ENCODE results near the gene PACRG. TPM values are rescaled to one million over a fixed set of nuclear protein-coding genes. Genes with fewer than 3 reads are reported as not detected.

PACRG gene
- total RNA-seq, 1 experiment from 2014 or later, result 0.59 TPM

DNA sequence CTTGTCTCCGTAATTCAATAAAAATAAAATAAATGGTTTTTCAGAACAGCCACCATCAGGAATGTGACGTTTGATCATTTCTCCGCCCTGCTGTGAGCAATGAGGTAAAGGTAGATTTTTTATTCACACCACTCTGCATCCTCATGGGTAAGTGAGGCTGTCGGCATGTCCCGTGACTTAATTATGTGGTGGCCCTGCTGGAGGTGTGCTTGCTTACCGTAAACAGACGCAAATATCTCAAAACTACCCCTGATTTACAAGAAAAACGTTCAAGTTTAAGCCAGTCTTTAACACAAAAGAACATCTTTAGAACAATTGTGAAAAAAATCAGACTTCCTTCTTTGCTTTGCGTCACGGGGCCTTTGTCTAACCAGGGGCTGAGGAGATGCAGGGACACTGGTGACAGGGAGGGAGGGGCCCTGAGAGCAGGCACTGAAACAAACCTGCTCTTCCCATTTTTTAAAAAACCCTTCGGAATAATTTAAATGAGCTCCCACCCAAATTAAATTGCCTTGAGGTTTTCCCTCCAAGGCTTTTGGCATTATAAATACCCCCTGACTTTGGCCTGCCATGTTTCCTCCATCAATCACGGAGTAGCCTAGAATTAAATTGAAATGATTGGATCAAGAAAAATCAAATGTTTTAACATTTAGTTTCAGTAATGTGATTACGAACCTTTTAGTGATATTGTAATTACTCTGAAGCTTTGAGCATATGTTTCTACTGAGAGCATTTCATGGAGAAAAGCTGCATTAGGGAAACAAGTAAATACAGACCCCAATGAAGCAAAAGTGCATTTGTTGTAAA lies 13.6 kb upstream of the PACRG start:
- DNase-seq (ENCODE audit: low read depth, low spot score) (no peak), ATAC-seq (no peak)
- no peak overlapping the region for H3K4me3 ChIP-seq (ENCODE audit: low read depth in 2 of 2, low read length in 2 of 2)
- ChIA-PET CTCF (no interaction called here), POLR2A (no interaction called here)
- no TSS peak for BruUV-seq (replicated peaks)
- H3K4me1 ChIP-seq (ENCODE audit: control insufficient read depth, insufficient read depth, low read length), result no peaks in the 10 kb centered on the region
- no peaks in the 10 kb centered on the region for H3K36me3 ChIP-seq (ENCODE audit: control insufficient read depth, insufficient read depth, low read length)
- no peaks in the 10 kb centered on the region for H3K27me3 ChIP-seq (ENCODE audit: control insufficient read depth, insufficient read depth, low read length)
- intact Hi-C loops (cut with micrococcal nuclease; ENCODE audit: unreplicated experiment), result no loop called here
- no peak overlapping the region for H3K27ac ChIP-seq (ENCODE audit: low read length)
- TF ChIP-seq POLR2AphosphoS5 (IDR thresholded peaks at IDR 0.05; ENCODE audit: low read depth, low read length), result no peak
- TF ChIP-seq, protein P1, sequence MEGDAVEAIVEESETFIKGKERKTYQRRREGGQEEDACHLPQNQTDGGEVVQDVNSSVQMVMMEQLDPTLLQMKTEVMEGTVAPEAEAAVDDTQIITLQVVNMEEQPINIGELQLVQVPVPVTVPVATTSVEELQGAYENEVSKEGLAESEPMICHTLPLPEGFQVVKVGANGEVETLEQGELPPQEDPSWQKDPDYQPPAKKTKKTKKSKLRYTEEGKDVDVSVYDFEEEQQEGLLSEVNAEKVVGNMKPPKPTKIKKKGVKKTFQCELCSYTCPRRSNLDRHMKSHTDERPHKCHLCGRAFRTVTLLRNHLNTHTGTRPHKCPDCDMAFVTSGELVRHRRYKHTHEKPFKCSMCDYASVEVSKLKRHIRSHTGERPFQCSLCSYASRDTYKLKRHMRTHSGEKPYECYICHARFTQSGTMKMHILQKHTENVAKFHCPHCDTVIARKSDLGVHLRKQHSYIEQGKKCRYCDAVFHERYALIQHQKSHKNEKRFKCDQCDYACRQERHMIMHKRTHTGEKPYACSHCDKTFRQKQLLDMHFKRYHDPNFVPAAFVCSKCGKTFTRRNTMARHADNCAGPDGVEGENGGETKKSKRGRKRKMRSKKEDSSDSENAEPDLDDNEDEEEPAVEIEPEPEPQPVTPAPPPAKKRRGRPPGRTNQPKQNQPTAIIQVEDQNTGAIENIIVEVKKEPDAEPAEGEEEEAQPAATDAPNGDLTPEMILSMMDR (IDR thresholded peaks at IDR 0.05), result no peak
- TF ChIP-seq, protein P2, sequence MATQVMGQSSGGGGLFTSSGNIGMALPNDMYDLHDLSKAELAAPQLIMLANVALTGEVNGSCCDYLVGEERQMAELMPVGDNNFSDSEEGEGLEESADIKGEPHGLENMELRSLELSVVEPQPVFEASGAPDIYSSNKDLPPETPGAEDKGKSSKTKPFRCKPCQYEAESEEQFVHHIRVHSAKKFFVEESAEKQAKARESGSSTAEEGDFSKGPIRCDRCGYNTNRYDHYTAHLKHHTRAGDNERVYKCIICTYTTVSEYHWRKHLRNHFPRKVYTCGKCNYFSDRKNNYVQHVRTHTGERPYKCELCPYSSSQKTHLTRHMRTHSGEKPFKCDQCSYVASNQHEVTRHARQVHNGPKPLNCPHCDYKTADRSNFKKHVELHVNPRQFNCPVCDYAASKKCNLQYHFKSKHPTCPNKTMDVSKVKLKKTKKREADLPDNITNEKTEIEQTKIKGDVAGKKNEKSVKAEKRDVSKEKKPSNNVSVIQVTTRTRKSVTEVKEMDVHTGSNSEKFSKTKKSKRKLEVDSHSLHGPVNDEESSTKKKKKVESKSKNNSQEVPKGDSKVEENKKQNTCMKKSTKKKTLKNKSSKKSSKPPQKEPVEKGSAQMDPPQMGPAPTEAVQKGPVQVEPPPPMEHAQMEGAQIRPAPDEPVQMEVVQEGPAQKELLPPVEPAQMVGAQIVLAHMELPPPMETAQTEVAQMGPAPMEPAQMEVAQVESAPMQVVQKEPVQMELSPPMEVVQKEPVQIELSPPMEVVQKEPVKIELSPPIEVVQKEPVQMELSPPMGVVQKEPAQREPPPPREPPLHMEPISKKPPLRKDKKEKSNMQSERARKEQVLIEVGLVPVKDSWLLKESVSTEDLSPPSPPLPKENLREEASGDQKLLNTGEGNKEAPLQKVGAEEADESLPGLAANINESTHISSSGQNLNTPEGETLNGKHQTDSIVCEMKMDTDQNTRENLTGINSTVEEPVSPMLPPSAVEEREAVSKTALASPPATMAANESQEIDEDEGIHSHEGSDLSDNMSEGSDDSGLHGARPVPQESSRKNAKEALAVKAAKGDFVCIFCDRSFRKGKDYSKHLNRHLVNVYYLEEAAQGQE (IDR thresholded peaks at IDR 0.05; ENCODE audit: insufficient read depth in 1 of 2, low read depth in 2 of 2, low read length in 1 of 2), result no peak
- no peak for TF ChIP-seq SIN3A (IDR thresholded peaks at IDR 0.05; ENCODE audit: borderline replicate concordance, insufficient read depth, low read depth, low read length)
- no peak for TF ChIP-seq TCF7L2 (IDR thresholded peaks at IDR 0.05; ENCODE audit: low read depth, low read length)
- in situ Hi-C loops (cut with HindIII; ENCODE audit: low pct_unique_long_range_greater_than_20kb, low sequenced_read_pairs), result no loop called here
- no peaks in the 10 kb centered on the region for H3K9me3 ChIP-seq (ENCODE audit: control insufficient read depth, insufficient read depth, low read depth, low read length)

DNA sequence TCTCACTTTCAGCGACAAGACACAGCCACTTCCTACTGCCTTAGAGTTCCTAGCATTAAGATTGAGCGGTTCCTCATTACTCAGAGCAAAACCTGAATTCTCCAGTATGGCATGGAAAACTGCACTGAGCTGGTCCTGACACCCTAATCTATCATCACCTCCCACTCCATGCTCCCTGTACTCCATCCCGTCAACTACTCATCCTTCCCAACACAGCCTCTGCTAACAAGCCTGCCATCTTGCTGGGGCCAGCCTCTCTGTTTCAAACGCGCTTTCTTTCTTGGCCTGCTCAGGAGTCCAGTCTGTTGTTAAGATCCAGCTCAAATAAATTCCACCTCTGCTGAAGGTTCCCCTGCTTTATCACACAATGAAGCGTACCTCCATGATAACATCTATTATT lies 12.2 kb upstream of the PACRG start:
- H3K27ac ChIP-seq (ENCODE audit: low read length), result no peak overlapping the region
- no peak for ATAC-seq
- H3K27me3 ChIP-seq (ENCODE audit: control insufficient read depth, insufficient read depth, low read length), result no peaks in the 10 kb centered on the region
- H3K9me3 ChIP-seq (ENCODE audit: control insufficient read depth, insufficient read depth, low read depth, low read length), result no peaks in the 10 kb centered on the region
- no peaks in the 10 kb centered on the region for H3K4me1 ChIP-seq (ENCODE audit: control insufficient read depth, insufficient read depth, low read length)
- no peak for DNase-seq (ENCODE audit: low read depth, low spot score)
- ChIA-PET POLR2A (no interaction called here), CTCF (no interaction called here)
- TF ChIP-seq POLR2AphosphoS5 (IDR thresholded peaks at IDR 0.05; ENCODE audit: low read depth, low read length) (no peak), SIN3A (IDR thresholded peaks at IDR 0.05; ENCODE audit: borderline replicate concordance, insufficient read depth, low read depth, low read length) (no peak)
- TF ChIP-seq, protein P1 (IDR thresholded peaks at IDR 0.05), result no peak
- intact Hi-C loops (cut with micrococcal nuclease; ENCODE audit: unreplicated experiment) (no loop called here), in situ Hi-C loops (cut with HindIII; ENCODE audit: low pct_unique_long_range_greater_than_20kb, low sequenced_read_pairs) (no loop called here)
- no TSS peak for BruUV-seq (replicated peaks)
- no peaks in the 10 kb centered on the region for H3K36me3 ChIP-seq (ENCODE audit: control insufficient read depth, insufficient read depth, low read length)
- H3K4me3 ChIP-seq (ENCODE audit: low read depth in 2 of 2, low read length in 2 of 2), result no peak overlapping the region
